ENCODE results near the gene CHKB.
"Not testable (repeated sequence)": the region's sequence is repeated elsewhere in the genome, so short reads cannot be mapped to it uniquely, and the experiment has no call there.

CHKB gene

DNA sequence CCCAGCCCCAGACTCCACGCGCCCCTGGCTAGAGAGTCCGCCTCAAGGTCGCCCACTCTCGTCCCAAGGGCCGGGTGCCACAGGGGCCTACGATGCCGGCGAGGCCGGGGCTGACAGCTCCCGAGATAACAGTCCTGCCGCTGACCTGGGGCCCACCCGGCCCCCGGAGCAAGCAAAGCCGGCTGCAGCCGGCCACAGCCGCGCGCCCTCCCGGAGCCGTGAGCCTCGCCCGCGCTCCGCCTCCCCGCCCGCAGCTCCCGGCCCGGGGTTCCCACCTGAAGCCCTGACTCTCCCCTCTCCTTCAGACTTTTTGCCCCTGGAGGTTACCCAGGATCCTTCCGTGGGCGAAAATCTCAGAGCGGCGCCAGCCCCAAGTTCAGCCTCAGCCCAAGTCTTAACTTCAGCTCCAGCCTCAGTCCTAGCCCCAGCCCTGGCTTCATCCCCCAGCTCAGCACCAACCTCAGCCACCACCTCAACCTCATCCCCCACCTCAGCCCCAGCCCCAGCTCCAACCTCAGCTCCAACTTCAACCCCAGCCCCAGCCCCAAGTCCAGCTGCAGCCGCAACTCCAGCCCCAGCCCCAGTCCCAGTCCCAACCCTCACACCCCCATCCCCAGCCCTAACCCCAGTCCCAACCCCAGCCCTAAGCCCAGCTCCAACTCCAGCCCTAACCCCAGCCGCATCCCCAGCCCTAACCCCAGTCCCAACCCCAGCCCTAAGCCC, 35.2 kb downstream of the CHKB start:
- DNase-seq (ENCODE audit: low read depth) = no peak

DNA sequence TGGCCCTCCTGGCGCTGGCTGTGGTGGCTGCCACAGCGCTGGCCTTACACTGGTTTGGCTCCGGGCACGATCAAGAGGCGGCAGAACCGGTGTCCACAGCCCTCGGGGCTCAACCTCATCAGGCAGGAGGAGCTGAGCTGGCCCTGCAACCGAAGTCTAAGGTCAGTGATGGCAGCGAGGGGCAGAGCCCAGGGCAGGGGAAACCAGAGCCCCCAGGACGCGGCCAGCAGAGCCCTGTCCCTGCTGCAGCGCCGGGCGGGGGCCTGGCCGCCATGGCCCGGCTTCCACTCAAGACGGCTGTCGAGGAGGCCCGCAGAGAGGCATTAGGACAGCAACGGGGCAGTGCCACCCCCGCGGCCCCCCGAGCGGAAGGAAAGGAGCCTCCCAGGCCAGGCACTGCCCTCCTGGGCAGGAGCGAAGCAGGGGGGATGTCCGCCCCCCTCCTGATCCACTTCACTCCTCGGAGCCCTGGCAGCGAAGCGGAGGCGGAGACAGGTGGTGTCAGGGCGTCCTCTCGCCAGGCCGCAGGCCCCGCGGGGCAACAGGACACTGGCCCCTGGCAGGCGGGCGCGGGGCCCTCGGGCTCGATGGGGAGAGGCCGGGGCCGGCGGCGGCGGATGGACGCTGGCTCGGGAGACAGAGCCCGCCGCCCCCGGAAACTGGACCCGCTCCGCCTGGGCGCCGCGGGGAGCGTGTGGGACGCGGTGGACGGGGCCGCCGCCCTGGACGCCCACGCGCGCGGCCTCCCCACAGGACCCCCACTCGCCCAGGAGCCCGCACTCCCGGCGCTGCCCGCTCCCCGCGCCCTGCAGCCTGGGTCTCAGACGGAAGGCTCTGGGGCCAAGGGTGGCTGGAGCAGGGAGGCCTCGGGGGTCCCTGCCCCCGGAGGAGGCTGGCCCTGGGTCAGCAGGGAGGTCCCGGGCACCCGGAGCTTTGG, 36.1 kb downstream of the CHKB start:
- no peak for DNase-seq (ENCODE audit: low read depth)

DNA sequence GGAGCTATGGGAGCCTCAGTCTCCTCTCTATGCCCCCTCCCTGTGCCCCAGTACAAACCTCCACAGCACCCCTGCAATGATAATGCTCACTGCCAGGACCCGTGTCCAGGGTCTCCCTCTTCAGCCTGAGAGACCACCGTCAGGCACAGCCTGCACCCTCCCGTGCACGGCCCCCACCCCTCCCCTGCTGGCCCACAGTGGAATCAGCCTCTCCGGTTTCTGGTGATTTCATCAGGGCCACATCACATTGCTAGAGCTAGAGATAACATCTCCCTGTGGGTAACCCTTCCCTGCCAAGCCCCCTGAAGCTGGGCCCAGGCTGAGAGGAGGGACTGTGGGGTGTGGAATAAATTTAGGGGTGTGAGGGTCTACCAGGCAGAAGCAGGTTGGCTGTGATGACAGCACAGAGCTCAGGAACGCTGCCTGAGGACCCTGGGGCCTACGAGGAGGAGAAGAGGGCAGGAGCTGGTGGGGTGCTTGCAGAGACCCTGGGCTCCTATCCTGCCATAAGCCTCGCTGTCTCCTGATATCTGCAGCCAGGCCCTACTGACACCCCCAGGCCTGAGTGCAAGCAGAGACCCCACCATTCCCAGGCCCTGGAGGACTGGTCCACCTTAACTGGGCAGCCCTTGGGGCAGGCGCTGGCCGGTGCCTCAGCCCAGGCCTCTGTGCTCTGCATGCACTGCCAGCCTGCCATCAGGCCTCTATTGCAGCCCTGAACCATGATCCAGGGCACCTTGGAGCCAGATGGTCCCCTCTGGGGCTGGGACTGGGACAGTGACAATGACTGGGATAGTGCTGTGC, 36.9 kb downstream of the CHKB start, which contains the start of gene KLHDC7B:
Gene KLHDC7B (plus strand): TSS at position 378 of the 804 bp plus-strand sequence. CDS start 345 bp downstream, at position 723.
- DNase-seq (ENCODE audit: low read depth) = no peak

DNA sequence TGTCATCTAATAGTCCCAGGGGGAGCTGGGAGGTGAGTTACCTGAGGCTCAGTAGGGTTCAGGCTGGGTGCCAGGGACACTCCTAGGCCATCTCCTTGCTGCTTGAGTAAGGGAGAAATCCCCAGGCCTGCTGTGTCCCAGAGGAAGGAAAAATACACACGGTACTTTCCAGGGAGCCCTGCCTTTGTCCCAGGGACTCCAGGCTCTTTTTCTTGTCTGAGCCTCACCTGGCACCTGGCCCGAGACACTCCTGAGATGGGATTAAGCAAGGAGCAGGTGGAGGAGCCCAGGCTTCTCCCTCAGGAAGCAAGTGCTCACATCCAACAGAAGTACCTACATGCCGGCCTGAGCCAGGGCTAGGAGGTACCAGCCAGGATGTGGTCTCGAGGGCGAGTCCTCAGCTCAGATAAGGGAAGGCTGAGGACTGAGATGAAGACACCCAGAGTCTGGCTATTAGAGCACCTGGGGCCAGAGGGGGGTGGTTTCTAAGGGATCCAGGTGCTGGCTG, 37.8 kb downstream of the CHKB start:
- no peak for DNase-seq (ENCODE audit: low read depth)

DNA sequence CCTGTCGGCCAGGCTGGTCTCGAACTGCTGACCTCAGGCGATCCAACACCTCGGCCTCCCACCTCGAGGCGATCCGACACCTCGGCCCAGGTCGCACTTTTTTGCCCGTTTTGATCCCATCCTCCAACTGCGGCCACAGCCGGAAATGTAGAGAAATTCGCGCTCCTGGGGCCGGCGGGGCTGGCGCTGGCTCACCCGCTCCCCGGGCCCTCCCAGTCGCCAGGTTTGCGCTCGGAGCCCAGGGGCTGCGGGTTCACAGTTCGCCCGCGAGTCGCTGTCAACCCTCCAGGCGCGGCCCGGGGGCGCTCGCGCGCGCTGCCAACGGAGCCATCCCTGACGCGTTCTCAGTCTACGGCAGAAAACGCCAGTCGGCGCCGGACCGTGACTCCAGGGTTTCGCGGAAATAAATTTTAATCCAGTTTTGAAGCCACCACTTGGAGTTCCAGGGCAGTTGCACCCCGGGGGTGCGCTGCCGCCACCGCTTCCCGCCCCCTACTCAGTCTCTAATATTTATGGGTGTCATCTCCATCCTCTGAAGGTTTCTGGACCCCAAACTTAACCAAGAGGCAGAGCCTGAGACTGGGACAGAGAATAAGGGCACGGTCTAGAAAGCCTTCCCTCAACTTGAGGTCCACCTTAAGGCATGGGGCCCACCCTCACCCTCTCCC, 38.4 kb downstream of the CHKB start:
- DNase-seq (ENCODE audit: low read depth) = peak; percentile 80

DNA sequence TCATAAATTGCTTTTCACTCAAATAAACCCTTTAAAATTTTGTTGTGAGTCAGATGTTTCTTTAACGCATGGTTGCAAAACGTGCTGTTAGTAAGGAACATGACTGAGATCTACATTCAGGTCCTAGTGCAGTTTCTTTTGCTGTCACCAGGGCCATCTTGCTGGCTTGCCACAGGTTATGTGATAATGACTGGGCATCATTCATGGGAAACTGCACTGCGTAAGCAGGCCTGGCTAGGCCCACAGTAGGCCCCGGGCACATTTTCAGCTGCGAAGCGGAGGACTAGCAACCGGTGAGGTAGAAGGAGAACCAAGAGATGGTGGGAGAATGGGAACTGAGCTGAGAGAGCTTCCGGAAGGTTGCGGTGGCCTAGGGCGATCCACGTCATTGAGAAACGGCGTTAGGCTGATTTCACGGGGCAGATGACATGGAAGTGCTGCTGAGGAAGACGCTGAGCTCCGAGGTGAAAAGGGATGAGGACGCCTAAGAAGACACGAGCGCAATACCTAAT, 40.2 kb downstream of the CHKB start:
- no peak for DNase-seq (ENCODE audit: low read depth)

DNA sequence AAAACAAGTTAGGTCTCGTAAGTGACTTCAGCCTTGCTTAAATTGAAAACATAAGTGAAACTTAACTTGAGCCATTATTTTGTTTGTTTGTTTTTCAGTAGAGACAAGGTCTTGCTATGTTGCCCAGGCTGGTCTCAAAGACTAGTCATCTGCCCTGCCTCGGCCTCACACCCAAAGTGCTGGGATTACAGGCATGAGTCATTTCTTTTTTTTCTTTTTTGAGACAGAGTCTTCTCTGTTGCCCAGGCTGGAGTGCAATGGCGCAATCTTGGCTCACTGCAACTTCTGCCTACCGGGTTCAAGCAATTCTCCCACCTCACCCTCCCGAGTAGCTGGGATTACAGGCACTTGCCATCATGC, 41.0 kb downstream of the CHKB start:
- not testable (repeated sequence) for DNase-seq (ENCODE audit: low read depth)

DNA sequence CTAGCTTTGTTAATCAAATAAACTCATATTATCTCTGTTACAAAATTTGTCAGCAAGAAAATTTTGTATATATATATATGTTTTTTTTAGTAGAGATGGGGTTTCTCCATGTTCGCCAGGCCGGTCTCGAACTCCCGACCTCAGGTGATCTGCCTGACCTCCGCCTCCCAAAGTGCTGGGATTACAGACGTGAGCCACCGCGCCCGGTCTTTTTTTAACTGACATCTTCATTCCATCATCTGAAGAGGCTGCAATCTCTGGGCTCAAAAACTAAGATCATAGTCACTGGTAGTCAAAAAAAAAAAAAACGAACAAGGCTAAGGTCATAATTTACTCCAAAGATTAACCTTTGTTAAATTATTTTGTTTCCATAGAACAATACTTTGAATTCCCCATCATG, 42.3 kb downstream of the CHKB start:
- no peak for DNase-seq (ENCODE audit: low read depth)

DNA sequence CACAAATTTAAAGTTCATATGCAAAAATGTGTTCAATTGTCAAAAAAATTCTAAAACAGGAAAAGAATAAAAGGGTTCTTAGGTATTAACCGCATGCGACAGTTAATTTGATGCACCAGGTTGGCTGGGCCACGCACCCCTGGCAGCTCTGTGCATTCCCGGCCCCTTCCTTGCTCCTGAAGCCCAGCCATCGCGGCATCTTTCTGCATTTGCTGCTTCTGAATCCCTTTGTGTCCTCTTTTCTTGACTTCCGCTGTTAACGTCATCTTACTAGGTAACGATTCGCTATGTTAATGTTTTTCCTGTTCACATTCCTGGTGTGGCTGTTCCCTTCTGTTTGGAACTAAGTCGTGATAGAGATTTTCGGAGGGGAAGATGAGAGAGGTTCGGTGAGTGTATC, 44.9 kb downstream of the CHKB start:
- DNase-seq (ENCODE audit: low read depth) = no peak

DNA sequence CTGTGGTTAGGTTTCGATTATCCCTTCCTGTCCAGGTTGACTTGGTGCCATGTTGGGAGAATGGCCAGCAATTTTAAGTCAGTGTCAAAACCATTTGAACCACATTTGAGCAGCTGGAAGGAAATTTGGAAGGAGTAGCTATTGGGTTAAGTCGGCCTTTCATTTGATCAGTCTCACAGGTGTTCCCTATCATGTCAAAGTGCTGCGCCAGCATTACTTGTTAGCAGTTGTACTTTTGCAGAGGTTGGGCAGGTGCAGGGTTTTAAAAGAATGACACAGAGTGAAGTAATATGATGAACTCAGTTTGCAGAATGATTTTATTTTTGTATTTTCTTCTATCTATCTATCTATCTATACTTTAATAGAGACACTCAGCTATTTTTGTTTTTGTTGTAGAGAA, 46.4 kb downstream of the CHKB start:
- no peak for DNase-seq (ENCODE audit: low read depth)

DNA sequence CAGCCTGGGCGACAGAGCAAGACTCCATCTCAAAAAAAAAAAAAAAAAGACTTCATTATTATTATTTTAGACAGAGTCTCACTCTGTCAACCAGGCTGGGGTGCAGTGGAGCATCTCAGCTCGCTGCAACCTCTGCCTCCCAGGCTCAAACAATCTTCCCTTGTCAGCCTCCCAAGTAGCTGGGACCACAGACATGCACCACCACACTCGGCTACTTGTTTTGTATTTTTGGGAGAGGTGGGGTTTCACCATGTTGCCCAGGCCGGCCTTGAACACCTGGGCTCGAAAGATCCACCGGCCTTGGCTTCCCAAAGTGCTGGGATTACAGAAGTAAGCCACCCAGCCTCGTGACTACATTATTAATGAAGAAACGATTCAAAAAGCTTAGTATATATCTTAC, 47.5 kb downstream of the CHKB start:
- no peak for DNase-seq (ENCODE audit: low read depth)

DNA sequence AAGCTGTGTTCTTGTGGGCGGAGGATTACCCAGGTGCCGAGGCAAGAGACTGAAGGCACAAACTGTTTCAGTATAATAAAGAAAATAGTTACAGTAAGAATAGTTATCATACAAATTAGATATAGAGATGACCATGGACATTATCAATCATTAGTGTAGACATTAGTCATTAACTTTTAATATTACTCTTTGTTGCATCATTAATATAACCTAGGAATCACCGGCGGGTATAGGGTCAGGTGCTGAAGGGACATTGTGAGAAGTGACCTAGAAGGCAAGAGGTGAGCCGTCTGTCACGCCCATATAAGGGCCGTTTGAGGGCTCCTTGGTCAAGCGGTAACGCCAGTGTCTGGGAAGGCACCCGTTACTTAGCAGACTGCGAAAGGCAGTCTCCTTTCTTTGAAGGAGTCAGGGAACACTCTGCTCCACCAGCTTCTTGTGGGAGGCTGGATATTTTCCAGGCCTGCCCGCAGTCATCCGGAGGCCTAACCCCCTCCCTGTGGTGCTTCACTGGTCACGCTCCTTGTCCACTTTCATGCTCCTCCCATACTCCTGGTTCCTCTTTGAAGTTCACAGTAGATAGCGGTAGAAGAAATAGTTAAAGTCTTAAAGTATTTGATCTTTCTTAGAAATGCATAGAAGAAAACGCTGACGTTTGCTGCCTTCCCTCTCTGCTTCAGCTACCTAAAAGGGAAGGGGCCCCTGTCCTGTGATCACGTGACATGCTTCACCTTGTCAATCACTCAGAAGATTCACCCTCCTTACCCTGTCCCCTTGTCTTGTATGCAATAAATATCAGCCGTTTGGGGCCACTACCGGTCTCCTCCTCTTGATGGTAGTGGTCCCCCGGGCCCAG, 48.6 kb downstream of the CHKB start:
- DNase-seq (ENCODE audit: low read depth) = not testable (repeated sequence)

DNA sequence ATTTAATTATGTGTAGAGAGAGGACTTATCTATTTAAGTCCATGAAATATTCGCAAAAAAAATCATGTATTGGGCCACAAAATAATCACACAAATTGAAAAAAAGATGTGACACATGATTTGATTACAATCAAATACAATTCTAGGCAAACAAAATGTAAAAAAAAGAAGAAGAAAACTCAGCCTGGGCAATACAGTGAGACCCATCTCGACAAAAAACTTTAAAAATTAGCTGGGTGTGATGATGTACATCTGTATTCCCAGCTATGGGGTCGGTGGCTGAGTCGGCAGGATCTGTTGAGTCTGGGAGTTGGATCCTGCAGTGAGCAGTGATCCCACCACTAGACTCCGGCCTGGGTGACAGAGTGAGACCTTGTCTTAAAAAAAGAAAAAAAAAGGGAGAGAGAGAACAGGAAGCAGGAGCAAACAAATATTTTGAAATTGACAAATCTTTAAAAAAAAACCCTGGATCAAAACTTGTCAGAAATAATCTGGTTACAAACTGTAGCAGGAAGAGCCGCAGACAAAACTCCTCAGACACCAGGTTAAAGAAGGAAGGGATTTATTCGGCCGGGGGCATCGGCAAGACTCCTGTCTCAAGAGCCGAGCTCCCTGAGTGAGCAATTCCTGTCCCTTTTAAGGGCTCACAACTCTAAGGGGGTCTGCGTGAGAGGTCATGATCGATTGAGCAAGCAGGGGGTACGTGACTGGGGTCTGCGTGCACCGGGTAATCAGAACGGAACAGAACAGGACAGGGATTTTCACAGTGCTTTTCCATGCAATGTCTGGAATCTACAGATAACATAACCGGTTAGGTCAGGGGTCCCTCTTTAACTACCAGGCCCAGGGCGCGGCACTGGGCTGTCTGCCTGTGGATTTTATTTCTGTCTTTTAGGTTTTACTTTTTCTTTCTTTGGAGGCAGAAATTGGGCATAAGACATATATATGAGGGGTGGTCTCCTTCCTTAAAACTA, 49.5 kb downstream of the CHKB start:
- no peak for DNase-seq (ENCODE audit: low read depth)

DNA sequence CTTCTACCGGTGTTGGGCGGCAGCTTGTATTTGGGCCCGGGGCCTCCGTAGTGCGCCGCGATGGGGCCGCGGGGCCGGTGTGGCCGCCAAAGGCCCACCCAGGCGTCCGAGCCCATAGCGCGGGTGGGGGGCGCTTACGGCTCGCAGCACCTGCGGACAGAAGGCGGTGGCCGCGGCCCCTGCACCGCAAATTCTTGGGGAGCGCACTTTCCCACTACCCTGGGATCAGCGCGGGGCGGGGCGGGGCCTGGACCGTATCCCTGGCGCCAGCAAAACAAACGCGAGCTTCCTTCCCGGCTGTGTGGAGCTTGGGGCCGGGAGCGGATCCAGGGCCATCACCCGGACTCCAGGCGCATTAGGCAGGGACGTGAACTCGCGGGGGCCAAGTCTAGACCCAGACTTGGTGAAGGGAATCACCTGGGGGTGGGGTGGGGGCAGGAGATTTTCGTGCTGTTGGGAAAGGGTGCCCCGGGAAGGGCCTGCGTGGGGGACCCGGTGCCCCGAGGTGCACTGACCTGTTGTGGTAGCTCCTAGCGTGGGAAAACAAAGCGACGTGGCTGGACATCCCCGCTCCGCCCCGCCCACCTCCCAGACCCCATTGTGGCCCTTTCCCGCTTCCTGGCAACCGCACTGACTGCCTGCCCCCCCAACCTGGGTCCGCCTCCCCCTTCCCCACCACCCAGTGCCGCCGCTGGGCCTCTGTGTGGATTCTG, 50.5 kb downstream of the CHKB start:
- no peak for DNase-seq (ENCODE audit: low read depth)

DNA sequence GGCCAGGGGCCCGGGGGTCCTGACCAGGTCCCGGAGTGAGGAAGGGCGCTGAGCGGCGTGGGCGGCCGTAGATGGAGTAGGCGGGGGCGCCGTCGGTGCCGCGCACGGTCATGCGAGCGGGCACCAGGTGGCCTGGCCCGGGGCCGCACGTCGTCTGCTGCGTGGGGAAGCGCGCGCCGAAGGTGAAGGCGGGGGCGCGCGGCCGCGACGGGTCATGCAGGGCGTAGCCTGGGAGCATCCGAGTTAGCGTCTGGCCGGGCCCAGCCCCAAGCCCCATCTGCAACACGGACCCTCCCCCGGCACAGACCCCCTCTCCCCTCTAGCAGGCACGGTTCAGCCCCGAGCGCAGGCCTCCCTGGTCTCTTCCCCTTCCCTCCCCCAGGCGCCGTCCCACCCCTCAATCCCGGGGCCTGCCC, 51.1 kb downstream of the CHKB start:
- DNase-seq (ENCODE audit: low read depth) = peak; percentile 76

DNA sequence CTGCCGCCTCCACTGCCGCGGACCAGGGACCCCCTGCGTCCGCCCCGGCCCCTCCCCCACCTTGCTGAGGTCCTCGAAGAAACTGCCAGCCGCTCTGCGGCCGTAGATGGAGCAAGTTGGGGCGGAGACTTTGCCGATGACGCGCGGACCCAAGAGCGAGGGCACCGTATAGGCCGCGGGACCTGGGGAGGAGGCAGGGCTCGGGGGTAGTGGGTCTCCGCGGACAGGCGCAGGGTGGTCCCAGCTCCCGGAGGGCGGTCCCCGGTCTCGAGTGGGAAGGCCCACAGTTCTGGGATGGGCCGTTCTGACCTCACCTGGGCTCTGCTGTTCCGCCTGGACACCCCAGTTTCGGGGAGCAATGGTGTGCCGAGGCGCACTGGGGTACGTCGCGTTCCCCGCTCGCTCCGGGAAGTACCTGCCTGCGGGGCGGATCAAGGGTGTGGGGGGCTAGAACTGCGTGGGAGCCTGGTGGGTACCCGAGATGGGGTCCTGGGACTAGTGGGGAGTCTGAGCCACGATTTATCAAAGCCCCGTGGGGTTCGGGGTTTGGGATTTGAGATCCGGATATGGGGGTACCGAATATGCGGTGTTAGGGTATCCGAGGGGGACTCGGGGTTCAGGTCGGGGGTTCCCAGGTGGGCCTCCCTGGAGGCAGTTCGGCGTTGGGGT, 51.6 kb downstream of the CHKB start:
- DNase-seq (ENCODE audit: low read depth) = peak; percentile 77

DNA sequence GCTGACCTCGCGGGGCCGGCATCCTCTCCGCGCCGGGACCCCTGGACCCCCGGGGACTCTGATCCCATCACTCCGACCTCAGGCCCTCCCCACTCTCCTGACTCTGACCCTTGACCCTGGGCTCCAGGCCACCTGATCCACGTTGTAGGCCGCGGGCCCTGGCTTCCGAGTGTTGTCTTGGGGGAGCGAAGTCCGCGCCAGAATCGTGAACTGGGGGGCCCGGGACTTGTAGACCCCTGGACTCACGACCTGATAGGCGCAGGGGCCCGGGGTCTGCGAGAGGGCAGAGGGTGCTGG, 52.1 kb downstream of the CHKB start:
- no peak for DNase-seq (ENCODE audit: low read depth)

DNA sequence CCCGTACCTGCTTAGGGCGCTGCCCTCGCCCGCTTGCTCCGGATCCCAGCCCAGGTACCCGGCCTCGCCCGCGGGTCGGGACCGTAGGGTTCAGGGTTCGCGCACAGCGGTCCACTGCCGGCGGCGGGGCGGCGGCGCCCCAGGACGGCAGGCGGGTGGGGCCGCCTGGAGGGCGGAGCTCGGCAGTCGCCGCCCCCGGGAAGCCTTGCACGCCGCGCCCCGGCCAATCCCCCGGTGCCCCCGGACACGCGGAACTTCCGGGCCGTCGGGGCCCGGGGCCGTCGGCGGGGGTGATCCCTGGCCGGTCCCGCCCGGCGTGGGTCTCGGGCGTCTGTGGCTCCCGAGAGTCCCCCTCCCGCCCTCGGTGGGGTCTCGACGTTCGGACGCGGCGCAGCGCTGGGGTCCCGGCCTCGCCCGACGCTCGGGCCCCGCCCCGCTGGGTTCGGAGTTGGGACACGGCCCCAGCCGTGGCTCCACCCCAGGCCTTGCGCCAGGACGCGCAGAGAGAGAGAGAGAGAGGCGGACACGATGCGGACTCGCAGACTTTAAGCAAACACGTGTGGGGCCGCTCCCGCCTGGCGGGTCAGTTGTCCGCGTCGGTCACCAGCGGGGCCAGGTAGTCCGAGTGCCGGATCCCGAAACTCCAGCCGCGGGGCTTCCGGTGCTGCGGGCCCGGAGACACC, 52.6 kb downstream of the CHKB start, which contains the start of gene TYMP:
Gene TYMP (minus strand): TSS at position 116 of the 683 bp plus-strand sequence. CDS start 303 bp downstream, outside the sequence.
- DNase-seq (ENCODE audit: low read depth) = peak; percentile 71

All from stimulated activated CD4-positive, alpha-beta T cell treated with anti-CD3 and anti-CD28 coated beads, Interleukin-2, amount 100 ng/mL, for 4 hours (primary cell).